K562 (cell line): ENCODE measurements around the gene ABL1. TPM values are rescaled to one million over a fixed set of nuclear protein-coding genes. Genes with fewer than 3 reads are reported as not detected.

ENCODE experiments used
- ATAC-seq: fragments of 200-7000 bp; cut with Tn5 transposase; 3 replicates; pipeline ENCODE4 v1.9.1; 2020; ENCODE audit warnings: moderate library complexity
- BruUV-seq: library from RNA; stranded (reverse); fragments of 400-500 nt; replicated peaks from 2 replicates; lab custom pipeline; 2021; lab: Mats Ljungman, UMichigan
- CTCF ChIA-PET: fragments of 300-600 bp; formaldehyde crosslinking; extraction: SDS; loops from one replicate; lab custom pipeline; 2021; ENCODE audit warnings: low intra/inter-chr PET ratio; lab: Yijun Ruan, JAX
- POLR2A ChIA-PET: fragments of 300-600, 350-650 bp; sonication (Branson Sonifier 250); formaldehyde crosslinking; extraction: SDS; loops from one replicate; lab custom pipeline; 2021; ENCODE audit warnings: antibody characterized with exemption, inconsistent platforms; lab: Yijun Ruan, JAX
- DNase-seq, 4 experiments: peaks; one replicate each; pipeline versions ENCODE4 v3.0.0 to v3.0.0-alpha.2; 2011 to 2018; ENCODE audit warnings: low spot score in 3 of 4, mixed read lengths in 3 of 4; ENCODE audit errors: extremely low read depth in 1 of 4
- FAIRE-seq: peaks from 2 replicates; lab custom pipeline; 2011; peaks lifted over from hg19 to GRCh38; lab: Jason Lieb, UNC
- H2AFZ ChIP-seq: 2 replicates; pipeline ENCODE4 v1.6.0; 2011; ENCODE audit warnings: low read depth, low read length, control low read depth, inconsistent platforms
- H3K27ac ChIP-seq: fragments of 200-600 bp; 3 replicates; pipeline ENCODE4 v1.8.0; 2011; ENCODE audit warnings: low read depth, mild to moderate bottlenecking, control low read depth, inconsistent platforms, low read length, moderate library complexity, mixed read lengths; ENCODE audit errors: extremely low read depth
- H3K27me3 ChIP-seq, 2 experiments: fragments of 300-600 bp in 1 of 2; 2 replicates in 1 of 2; 3 replicates in 1 of 2; pipeline versions ENCODE4 v1.6.0 to v1.8.0; 2011; ENCODE audit warnings: inconsistent platforms in 2 of 2, low read length in 2 of 2, mild to moderate bottlenecking in 1 of 2, mixed read lengths in 1 of 2, moderate library complexity in 1 of 2; ENCODE audit not compliant: control insufficient read depth in 2 of 2, insufficient read depth in 2 of 2
- H3K36me3 ChIP-seq: fragments of 300-600 bp; 3 replicates; pipeline ENCODE4 v1.8.0; 2011; ENCODE audit warnings: mild to moderate bottlenecking, low read length, inconsistent platforms; ENCODE audit not compliant: control insufficient read depth, insufficient read depth
- H3K4me1 ChIP-seq, 2 experiments: fragments of 200-600 bp in 1 of 2; replicated peaks in 1 of 2; 2 replicates in 1 of 2; 3 replicates in 1 of 2; pipeline versions ENCODE4 v1.5.1 to v1.8.0; 2011; ENCODE audit warnings: inconsistent platforms in 2 of 2, low read length in 2 of 2, mild to moderate bottlenecking in 1 of 2, mixed read lengths in 1 of 2, moderate library complexity in 1 of 2; ENCODE audit not compliant: control insufficient read depth in 2 of 2, insufficient read depth in 2 of 2
- H3K4me2 ChIP-seq: 2 replicates; pipeline ENCODE4 v1.6.1; 2011; ENCODE audit warnings: low read length, control low read depth, inconsistent platforms, mixed read lengths; ENCODE audit not compliant: insufficient read depth
- H3K4me3 ChIP-seq: fragments of 200-600 bp; sonication (generic), shearing (Covaris generic); 2 replicates; pipeline ENCODE4 v1.5.1; 2016; ENCODE audit warnings: control low read depth, inconsistent platforms
- H3K79me2 ChIP-seq: fragments of 200-600 bp; 3 replicates; pipeline ENCODE4 v1.8.0; 2011; ENCODE audit warnings: low read length, inconsistent platforms; ENCODE audit not compliant: control insufficient read depth, insufficient read depth
- H3K9ac ChIP-seq, 2 experiments: 2 replicates each; pipeline versions ENCODE4 v1.6.0 to v1.6.1; 2011; ENCODE audit warnings: low read depth in 2 of 2, low read length in 2 of 2, control low read depth in 1 of 2, inconsistent platforms in 1 of 2, mild to moderate bottlenecking in 1 of 2, mixed read lengths in 1 of 2; ENCODE audit not compliant: insufficient read depth in 1 of 2
- H3K9me1 ChIP-seq: one replicate; pipeline ENCODE4 v1.6.0; 2011; ENCODE audit warnings: inconsistent platforms, mild to moderate bottlenecking, low read length, moderate library complexity; ENCODE audit not compliant: control insufficient read depth, insufficient read depth
- H3K9me3 ChIP-seq: replicated peaks from 2 replicates; pipeline ENCODE4 v1.5.1; 2011; ENCODE audit warnings: low read depth, low read length, inconsistent platforms; ENCODE audit not compliant: control insufficient read depth, insufficient read depth
- H4K20me1 ChIP-seq: replicated peaks from 2 replicates; pipeline ENCODE4 v1.6.1; 2011; ENCODE audit warnings: low read length, inconsistent platforms, mixed read lengths; ENCODE audit not compliant: control insufficient read depth, insufficient read depth
- LCOR ChIP-seq: sonication (generic); formaldehyde crosslinking; IDR thresholded peaks from 2 replicates; pipeline ENCODE4 v1.8.0; 2022; ENCODE audit warnings: mild to moderate bottlenecking, missing genetic modification reagents
- TAF9B ChIP-seq: fragments of 450-650 bp; IDR thresholded peaks from 2 replicates; pipeline ENCODE4 v1.6.1; 2018; ENCODE audit warnings: mild to moderate bottlenecking; ENCODE audit not compliant: partially characterized antibody
- ZNF699 ChIP-seq: fragments of 250-450 bp; sonication (Bioruptor Pico); IDR thresholded peaks from 2 replicates; pipeline ENCODE4 v1.8.0; 2021; ENCODE audit warnings: mild to moderate bottlenecking, moderate library complexity; ENCODE audit not compliant: insufficient replicate concordance
- WGBS: fragments of 100-300 bp; shearing (Covaris generic); methylation state at CpG from one replicate; pipeline ENCODE4 v1.1.6; 2016; ENCODE audit warnings: low coverage, mixed read lengths; ENCODE audit not compliant: insufficient coverage; ENCODE audit errors: missing lambda C conversion rate; 5-methylcytosine and 5-hydroxymethylcytosine counted together
- in situ Hi-C: fragments of 300-500 bp; cut with MboI; formaldehyde crosslinking; loops from 4 replicates; pipeline ENCODE4 v1.15.0; 2018; ENCODE audit warnings: inconsistent platforms, mixed read lengths
- intact Hi-C: fragments of 100-400 bp; cut with micrococcal nuclease; formaldehyde crosslinking; loops from 2 replicates; pipeline ENCODE4 v1.14.2; 2022
- polyA plus RNA-seq, 8 experiments: library from polyadenylated mRNA; depleted of rRNA in 4 of 8; stranded (reverse) in 5 of 8; unstranded in 3 of 8; fragments of >200 nt; fragmentation: Nextera tagmentation in 2 of 8; fragmentation: Illumina TruSeq in 1 of 8; extraction: Ambion mirVana in 2 of 8; extraction: Trizol in 1 of 8; gene quantifications; 2 replicates each; pipeline versions ENCODE4 v1.2.1 to v1.2.3, GENCODE V29; 2011 to 2014; ENCODE audit warnings: inconsistent platforms in 1 of 8, missing spikeins in 1 of 8
- total RNA-seq, 7 experiments: library from RNA; depleted of rRNA in 6 of 7; stranded (reverse); fragments of >200 nt in 6 of 7; fragmentation: Illumina TruSeq in 2 of 7; extraction: Trizol in 2 of 7; gene quantifications; 2 replicates each; pipeline versions ENCODE4 v1.2.1 to v1.2.3, GENCODE V29; 2011 to 2021; ENCODE audit warnings: low replicate concordance in 1 of 7
- TF ChIP-seq, protein P1 (sequence below): sonication (generic); formaldehyde crosslinking; IDR thresholded peaks from 2 replicates; pipeline ENCODE4 v1.8.1; 2023; ENCODE audit warnings: mild to moderate bottlenecking, missing genetic modification reagents, moderate library complexity
- TF ChIP-seq, protein P2 (sequence below): sonication (generic); formaldehyde crosslinking; IDR thresholded peaks from 2 replicates; pipeline ENCODE4 v1.8.1; 2023; ENCODE audit warnings: mild to moderate bottlenecking, missing genetic modification reagents

Gene ABL1
- total and polyA plus RNA-seq, 9 of the 15 experiments (the other 6 are each of a cell fraction or from before 2014, with no cell fraction given), result 1.5 to 130 (median 37.8) TPM

DNA sequence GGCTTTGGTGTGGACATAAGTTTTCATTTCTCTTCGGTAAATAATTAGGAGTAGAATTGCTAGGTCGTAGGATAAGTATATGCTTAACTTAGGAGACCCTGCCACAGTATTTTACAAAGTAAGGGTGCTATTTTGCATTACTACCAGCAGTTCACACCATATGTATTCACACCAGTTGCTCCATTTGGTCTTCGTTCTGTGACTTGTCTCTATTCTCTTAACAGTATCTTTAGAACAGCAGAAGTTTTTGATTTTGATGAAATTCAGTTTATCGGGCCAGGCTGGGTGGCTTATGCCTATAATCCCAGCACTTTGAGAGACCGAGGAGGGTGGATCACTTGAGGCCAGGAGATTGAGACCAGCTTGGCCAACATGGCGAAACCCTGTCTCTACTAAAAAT, 17.1 kb upstream of the ABL1 start:
- Histone ChIP-seq H3K9ac (no peak overlapping the region), H3K9me3 (no peaks in the 10 kb centered on the region), H3K79me2 (no peaks in the 10 kb centered on the region)
- TF ChIP-seq, protein P1, sequence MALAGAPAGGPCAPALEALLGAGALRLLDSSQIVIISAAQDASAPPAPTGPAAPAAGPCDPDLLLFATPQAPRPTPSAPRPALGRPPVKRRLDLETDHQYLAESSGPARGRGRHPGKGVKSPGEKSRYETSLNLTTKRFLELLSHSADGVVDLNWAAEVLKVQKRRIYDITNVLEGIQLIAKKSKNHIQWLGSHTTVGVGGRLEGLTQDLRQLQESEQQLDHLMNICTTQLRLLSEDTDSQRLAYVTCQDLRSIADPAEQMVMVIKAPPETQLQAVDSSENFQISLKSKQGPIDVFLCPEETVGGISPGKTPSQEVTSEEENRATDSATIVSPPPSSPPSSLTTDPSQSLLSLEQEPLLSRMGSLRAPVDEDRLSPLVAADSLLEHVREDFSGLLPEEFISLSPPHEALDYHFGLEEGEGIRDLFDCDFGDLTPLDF, result peak; percentile 24; the same call in 1 of the 2 replicates
- TF ChIP-seq ZNF699 (CRISPR knock-in tag) (no peak), LCOR (CRISPR knock-in tag) (no peak), TAF9B (no peak)
- TF ChIP-seq, protein P2, sequence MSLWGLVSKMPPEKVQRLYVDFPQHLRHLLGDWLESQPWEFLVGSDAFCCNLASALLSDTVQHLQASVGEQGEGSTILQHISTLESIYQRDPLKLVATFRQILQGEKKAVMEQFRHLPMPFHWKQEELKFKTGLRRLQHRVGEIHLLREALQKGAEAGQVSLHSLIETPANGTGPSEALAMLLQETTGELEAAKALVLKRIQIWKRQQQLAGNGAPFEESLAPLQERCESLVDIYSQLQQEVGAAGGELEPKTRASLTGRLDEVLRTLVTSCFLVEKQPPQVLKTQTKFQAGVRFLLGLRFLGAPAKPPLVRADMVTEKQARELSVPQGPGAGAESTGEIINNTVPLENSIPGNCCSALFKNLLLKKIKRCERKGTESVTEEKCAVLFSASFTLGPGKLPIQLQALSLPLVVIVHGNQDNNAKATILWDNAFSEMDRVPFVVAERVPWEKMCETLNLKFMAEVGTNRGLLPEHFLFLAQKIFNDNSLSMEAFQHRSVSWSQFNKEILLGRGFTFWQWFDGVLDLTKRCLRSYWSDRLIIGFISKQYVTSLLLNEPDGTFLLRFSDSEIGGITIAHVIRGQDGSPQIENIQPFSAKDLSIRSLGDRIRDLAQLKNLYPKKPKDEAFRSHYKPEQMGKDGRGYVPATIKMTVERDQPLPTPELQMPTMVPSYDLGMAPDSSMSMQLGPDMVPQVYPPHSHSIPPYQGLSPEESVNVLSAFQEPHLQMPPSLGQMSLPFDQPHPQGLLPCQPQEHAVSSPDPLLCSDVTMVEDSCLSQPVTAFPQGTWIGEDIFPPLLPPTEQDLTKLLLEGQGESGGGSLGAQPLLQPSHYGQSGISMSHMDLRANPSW (CRISPR knock-in tag), result peak; percentile 86; the same call in 1 of the 2 replicates
- TF ChIP-seq, all 486 proteins: peak for 2
- Histone ChIP-seq H3K27me3 (no peaks in the 10 kb centered on the region), H4K20me1 (peaks cover 4% of the 10 kb centered on the region; the same call in 1 of the 2 replicates), H3K4me2 (no peak overlapping the region), H3K27ac (no peak overlapping the region), H2AFZ (no peak overlapping the region), H3K9me1 (peaks cover 5% of the 10 kb centered on the region), H3K36me3 (no peaks in the 10 kb centered on the region), H3K4me1 (no peaks in the 10 kb centered on the region), H3K4me3 (no peak overlapping the region)
- no TSS peak for BruUV-seq
- WGBS, result 84% methylated on average over 6 of the region's 6 CpGs
- in situ Hi-C loops, result no loop called here
- DNase-seq, result no peak
- ChIA-PET POLR2A (interaction anchor here (1.3 to 10.7 kb wide), 13 partner anchors 9 to 42 kb away, joined by 4 to 125 read pairs (median 7); partner anchors contain the start of gene ABL1), CTCF (no interaction called here)
- intact Hi-C loops, result no loop called here
- FAIRE-seq, result no peak
- ATAC-seq, result no peak
